ENCODE results near the gene GIPC3.

GIPC3 gene

GRCh38 chr19:3638208-3639193 is 53.2 kb downstream of the GIPC3 start:
- no peak for DNase-seq

GRCh38 chr19:3639479-3639878 is 54.2 kb downstream of the GIPC3 start:
- DNase-seq = no peak

GRCh38 chr19:3641515-3642269 is 56.4 kb downstream of the GIPC3 start:
- DNase-seq = no peak

GRCh38 chr19:3642296-3642695 is 57.0 kb downstream of the GIPC3 start:
- no peak for DNase-seq
